ENCODE data around the gene NAP1L4.
"Not testable (repeated sequence)": the region's sequence is repeated elsewhere in the genome, so short reads cannot be mapped to it uniquely, and the experiment has no call there.

Gene NAP1L4

GRCh38 chr11:2958251-2958650 lies 33.9 kb downstream of the NAP1L4 start:
- DNase-seq (ENCODE audit: low read depth) = no peak

DNA sequence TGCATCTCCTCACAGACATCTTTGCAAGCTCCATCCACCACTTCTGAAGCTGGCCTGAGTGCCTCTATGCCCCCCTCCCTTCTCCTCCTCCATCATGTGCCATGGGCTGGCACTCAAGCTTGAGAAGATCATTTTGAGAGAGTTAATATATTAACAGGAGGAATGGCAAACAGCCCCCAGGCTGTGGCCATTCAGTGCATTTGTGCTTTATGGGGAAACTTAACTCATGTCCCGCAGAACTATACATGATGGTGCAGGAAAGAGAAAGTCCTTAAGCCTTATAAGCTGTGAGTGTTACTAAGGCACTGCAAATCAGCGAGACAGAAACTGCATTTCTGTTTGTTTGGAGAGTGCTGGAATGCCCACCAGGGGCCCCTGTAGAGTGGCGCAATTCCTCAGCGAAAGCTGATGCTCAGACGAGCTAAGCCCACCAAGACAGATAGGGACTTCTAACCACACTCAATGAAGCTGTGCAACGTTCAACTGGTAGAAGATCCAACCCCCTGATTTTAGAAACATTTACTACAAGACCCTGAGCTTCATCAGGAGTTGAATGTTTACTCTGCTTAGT lies 36.1 kb downstream of the NAP1L4 start:
- DNase-seq (ENCODE audit: low read depth) = no peak

DNA sequence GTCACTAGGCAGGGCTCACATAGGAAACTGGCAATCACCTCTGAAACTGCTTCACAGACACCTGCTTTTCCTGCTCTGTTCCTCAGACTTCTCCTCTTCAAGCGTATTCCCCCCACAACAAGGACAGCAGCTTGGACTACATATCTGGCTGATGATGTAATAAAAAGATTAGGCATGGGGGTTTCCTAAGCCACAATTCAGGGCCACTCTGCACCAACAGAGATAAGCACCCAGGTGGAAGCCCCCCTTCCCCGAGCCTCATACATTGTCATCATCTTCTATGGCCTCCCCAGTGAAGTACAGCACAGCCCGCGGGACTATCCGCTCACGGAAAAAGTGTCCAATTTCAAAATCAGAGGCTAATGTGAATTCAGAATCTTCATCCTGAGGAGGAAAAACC lies 37.9 kb downstream of the NAP1L4 start:
- DNase-seq (ENCODE audit: low read depth) = no peak

DNA sequence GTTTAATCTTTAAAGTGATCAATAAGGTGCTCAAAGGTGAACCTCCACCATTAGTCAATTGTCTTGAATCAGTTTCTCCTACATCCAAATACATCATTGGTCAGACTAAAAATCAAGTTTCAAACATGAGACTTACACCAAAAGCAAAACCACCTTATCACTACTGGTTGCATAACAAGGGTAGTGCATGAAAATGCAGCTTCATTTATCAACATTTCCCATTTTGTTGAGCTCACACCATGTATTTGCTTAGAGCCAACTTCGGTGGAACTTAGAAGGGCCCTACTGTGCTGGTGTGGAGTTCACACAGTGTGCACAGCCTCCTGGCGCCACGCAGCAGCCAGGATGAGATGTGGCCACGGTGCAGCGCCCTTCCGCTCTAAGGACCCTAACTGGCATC lies 39.8 kb downstream of the NAP1L4 start:
- no peak for DNase-seq (ENCODE audit: low read depth)

GRCh38 chr11:2951231-2952110 lies 40.7 kb downstream of the NAP1L4 start:
- DNase-seq (ENCODE audit: low read depth) = peak; percentile 92

DNA sequence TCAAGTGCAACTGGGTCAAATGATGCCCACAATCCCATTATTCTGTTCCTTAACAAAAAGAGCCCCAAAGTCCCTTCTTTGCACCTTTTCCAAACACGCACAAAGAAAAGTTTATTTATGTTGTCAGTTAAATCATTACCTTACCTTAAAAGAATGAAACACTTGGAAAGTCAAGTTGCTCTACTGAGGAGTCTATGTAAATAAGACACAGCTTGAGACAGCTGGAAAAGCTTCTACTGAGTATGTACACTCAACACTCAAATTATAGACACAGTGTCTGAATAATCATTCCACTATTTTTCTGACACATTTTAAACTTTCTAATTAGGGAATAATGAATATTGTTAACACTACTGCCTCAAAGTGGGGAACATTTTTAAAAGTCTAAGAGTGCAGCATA lies 41.3 kb downstream of the NAP1L4 start:
- peak; percentile 29 for DNase-seq (ENCODE audit: low read depth)

DNA sequence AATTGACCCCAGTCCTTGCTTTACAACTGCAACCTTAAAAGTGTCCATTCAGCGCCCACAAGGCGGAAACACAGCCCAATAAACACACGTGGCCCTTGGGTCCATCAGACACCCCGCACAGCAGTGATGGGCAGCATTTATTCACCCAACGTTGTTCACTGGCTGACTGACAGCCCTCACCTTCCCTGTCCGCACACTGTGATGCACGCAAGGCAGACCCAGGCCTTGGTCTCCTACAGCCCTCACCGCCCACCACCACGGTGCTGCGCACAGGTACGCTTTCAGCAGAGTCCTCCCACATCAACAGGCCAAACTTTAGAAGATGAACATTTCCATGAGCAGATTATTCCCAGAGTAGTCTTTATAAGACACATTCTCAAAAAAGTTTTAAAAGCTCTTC lies 42.2 kb downstream of the NAP1L4 start:
- no peak for DNase-seq (ENCODE audit: low read depth)

- DNase-seq (ENCODE audit: low read depth) = no peak
Measured at GRCh38 chr11:2947744-2948143, 44.4 kb downstream of the NAP1L4 start.

DNA sequence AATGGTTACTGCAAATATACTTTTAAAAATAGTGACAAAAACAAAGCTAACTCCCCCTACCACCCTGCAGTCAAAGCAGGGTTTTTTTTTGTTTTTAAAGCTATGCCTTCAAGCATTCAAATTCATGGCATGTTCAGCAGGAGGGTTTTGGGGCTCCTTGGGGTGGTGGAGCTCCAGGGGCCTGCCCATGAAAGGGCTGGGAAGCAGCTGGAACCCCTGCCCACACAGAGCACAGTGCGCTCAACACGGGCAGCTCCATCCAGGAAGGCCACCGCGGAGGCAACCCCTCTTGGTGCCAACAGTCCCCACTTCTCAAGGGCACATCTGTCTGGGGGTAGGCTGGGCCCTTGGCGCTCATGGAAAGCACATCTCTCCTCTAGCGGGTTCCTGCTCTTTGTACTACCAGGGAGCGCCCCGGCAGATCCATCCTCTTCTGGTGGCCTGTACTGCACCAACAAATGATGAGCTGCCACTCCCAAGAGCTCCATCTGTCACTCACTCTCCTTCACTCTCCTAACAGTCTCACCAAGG lies 46.3 kb downstream of the NAP1L4 start:
- DNase-seq (ENCODE audit: low read depth) = no peak

DNA sequence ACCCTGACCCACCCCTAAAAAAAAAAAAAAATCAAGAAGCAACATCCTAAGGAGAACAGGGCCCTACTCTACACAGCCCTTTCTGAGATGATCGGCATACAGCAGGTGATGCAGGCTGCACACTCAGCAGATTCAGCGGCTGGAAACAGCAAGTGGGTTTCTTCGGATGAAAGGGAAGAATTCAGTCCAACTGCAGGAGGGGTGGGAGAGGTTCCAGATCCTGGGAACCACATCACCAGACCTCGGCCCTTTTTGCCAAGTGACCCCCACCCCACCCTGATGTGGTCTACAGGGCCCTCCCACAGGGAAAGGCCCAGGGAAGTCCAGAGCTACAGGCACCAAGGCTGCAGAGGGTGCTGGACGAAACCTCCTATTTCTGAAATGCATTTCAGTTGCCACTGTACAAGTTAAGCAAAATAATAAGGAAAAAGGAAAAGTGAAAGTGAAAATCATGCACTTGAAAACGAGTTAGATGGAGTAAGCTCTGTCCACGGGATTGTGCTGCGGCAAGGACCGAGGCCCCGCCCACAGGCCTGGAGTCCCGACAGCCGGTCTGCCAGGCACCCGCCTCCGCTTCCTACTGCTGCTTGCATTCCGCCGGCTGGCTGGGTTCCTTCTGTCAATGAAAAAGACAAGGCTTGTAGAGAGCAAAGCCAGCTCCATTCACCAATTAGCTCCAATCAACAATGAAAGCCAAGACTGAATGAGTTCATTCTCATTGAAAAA lies 46.9 kb downstream of the NAP1L4 start:
- peak; percentile 92 for DNase-seq (ENCODE audit: low read depth)

DNA sequence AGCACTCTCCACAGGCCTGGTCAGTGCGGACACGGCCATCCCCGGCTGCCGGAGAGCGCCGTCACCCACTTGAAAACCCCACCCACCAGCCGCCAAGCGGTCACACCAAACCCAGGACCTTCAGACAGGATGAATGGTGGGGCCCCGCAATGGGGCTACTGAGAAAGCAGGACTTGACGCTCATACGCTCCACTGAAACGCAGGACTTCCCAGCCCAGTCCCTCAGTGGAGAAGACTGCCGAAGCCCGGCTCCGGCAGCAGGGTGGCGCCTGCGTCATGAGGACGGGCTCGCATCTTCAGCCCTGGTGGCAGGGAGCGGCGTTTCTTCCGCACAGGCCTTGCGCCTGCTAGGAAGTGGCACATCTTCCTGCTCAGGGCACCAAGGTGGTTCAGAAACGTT lies 47.6 kb downstream of the NAP1L4 start:
- DNase-seq (ENCODE audit: low read depth) = no peak

DNA sequence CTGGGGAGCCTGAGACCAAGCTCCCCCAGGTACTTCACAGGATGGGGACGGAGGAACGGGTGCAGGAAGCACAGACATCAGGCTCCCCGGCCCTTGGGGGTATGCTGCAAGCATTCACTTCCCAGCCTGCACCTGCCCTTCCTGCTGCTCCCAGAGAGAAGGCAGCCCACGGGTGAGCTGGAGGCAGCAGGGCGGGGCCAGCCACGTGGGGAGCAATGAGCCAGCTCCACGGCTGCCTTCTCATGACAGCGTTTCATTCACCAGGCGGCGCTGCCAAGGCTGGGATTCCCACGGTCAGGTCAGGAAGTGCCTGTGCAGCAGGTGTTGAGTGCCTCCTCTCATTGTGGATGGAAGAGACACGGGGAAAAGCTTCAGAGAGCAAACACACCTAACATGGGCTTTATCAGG lies 48.4 kb downstream of the NAP1L4 start:
- no peak for DNase-seq (ENCODE audit: low read depth)

DNA sequence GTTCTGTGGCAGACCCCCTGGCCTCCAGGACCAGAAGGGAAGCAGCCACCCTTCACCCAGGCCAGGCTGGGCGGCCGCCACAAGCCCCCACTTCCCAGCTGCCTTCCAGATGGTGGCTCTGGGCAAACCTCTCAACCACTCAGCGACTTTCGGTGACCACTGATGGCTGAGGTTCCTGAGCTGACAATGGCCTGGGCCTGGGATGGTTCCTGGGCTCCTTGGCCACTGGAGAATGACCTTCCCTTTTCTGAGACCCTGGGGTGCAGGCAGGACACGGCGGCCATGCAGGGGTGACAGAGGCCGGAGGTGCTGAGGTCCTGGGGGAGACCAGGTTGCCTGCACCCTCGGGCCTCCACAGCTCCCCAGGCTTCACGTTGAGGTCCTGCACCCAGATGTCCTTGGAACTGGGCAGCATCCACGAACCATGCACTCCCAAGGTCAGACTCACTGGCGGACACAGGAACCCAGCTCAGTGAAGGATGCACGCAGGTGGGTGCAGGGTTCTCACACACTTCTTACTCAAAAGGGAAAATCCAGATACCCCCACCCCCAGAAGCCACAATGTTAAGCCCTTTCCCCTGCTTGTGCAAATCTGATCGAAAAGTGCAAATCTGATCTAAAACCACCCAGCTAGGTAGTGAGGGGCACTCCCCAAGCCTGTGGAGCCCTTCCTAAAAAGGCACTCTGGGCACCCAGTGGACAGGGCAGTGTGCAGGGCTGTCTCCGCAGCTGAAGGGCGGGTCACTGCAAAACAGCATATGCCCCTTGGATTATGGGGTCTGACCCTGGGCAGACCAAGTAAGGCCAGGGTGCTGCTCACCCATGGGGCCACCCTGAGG lies 49.0 kb downstream of the NAP1L4 start:
- no peak for DNase-seq (ENCODE audit: low read depth)

GRCh38 chr11:2942447-2942846 lies 49.7 kb downstream of the NAP1L4 start:
- no peak for DNase-seq (ENCODE audit: low read depth)

- DNase-seq (ENCODE audit: low read depth) = peak; percentile 40
Measured at GRCh38 chr11:2940921-2941821, 51.0 kb downstream of the NAP1L4 start.

- DNase-seq (ENCODE audit: low read depth) = peak; percentile 81
Measured at GRCh38 chr11:2940147-2940920, 51.8 kb downstream of the NAP1L4 start.

DNA sequence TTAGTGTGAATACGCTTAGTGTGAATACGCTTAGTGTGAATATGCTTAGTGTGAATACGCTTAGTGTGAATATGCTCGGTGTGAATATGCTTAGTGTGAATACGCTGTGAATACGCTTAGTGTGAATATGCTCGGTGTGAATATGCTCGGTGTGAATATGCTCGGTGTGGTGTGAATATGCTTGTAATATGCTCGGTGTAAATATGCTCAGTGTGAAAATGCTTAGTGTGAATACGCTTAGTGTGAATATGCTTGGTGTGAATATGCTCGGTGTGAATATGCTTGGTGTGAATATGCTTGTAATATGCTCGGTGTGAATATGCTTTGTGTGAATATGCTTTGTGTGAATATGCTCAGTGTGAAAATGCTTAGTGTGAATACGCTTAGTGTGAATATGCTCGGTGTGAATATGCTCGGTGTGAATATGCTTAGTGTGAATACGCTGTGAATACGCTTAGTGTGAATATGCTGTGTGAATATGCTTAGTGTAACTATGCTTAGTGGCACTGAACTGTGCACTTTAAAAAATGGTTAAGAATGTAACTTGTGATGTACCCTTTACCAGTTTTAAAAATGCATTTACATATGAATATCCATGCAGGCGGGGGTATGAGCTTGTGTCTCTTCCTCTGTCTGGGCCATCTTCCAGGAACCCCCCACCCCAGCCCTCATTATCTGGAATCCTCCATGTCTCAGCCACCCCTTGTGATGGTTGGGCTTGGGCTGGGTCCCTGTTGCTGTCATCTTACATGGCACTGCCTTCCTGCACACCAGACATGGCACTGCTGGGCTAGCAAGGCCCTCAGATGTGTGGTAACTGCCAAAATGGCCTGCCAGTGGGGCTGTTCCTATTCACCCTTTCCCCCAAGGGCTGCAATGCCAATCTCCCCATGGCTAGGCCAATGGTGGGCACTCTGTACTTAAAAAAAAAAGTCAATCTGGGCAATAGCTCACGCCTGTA lies 53.4 kb downstream of the NAP1L4 start:
- DNase-seq (ENCODE audit: low read depth) = not testable (repeated sequence)

DNA sequence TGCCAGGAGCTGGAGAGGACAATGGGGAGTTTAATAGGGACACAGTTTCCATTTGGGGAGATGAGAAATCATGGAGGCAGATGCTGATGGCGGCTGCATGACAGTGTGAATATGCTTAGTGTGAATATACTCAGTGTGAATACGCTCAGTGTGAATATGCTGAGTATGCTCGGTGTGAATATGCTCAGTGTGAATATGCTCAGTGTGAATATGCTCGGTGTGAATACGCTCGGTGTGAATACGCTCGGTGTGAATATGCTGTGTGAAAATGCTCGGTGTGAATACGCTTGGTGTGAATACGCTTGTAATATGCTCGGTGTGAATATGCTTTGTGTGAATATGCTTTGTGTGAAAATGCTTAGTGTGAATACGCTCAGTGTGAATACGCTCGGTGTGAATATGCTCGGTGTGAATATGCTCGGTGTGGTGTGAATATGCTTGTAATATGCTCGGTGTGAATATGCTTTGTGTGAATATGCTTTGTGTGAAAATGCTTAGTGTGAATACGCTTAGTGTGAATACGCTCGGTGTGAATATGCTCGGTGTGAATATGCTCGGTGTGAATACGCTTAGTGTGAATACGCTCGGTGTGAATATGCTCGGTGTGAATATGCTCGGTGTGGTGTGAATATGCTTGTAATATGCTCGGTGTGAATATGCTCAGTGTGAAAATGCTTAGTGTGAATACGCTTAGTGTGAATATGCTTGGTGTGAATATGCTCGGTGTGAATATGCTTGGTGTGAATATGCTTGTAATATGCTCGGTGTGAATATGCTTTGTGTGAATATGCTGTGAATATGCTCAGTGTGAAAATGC lies 54.3 kb downstream of the NAP1L4 start:
- DNase-seq (ENCODE audit: low read depth) = not testable (repeated sequence)

Measured in EH (cell line).